H1 (cell line): ENCODE measurements around the gene EXOC6. TPM values are rescaled to one million over a fixed set of nuclear protein-coding genes. Genes with fewer than 3 reads are reported as not detected.

Experiments used
- E2F6 ChIP-seq: IDR thresholded peaks from 2 replicates; pipeline ENCODE4 v1.6.1; 2012; ENCODE audit warnings: inconsistent platforms
- KDM5A ChIP-seq: fragments of 200-600 bp; IDR thresholded peaks from 2 replicates; pipeline ENCODE4 v1.7.1; 2012; ENCODE audit warnings: mild to moderate bottlenecking, low read length, inconsistent platforms, mixed read lengths
- PHF8 ChIP-seq: fragments of 200-600 bp; sonication (generic); conservative IDR thresholded peaks from 2 replicates; pipeline ENCODE4 v1.7.1; 2012; ENCODE audit warnings: low read depth, mild to moderate bottlenecking, inconsistent platforms, low read length, moderate library complexity
- polyA plus RNA-seq, 7 experiments: library from polyadenylated mRNA; depleted of rRNA in 3 of 7; stranded (reverse) in 5 of 7; unstranded in 2 of 7; fragments of >200 nt in 5 of 7; fragments of 200-250 nt in 2 of 7; gene quantifications; 1 replicate in 5 of 7; 2 replicates in 1 of 7; 4 replicates in 1 of 7; pipeline versions ENCODE4 v1.2.1 to v1.2.3, GENCODE V29; 2011 to 2013; ENCODE audit warnings: missing spikeins in 2 of 7, mixed read lengths in 2 of 7
- total RNA-seq: library from RNA; stranded (reverse); fragmentation: NEBNext Ultra II Directional; extraction: Animal tissue kit (Norgen Biotek cat#: 25700); gene quantifications from 2 replicates; pipeline ENCODE4 v1.2.1, GENCODE V29; 2021

EXOC6 gene
- total and polyA plus RNA-seq, 2 of the 8 experiments (the other 6 are each of a cell fraction or from before 2014, with no cell fraction given), result 1.7 to 4.5 TPM

GRCh38 chr10:93071177-93071472, 222.8 kb downstream of the EXOC6 start (continued):
- TF ChIP-seq PHF8 (no peak), KDM5A (no peak), E2F6 (no peak)
